ENCODE data around the gene BCL2L11. TPM values are rescaled to one million over a fixed set of nuclear protein-coding genes. Genes with fewer than 3 reads are reported as not detected.

BCL2L11 gene
- total and polyA plus RNA-seq, 9 of the 15 experiments (the other 6 are each of a cell fraction or from before 2014, with no cell fraction given) = 2.2 to 18.8 (median 5.0) TPM

DNA sequence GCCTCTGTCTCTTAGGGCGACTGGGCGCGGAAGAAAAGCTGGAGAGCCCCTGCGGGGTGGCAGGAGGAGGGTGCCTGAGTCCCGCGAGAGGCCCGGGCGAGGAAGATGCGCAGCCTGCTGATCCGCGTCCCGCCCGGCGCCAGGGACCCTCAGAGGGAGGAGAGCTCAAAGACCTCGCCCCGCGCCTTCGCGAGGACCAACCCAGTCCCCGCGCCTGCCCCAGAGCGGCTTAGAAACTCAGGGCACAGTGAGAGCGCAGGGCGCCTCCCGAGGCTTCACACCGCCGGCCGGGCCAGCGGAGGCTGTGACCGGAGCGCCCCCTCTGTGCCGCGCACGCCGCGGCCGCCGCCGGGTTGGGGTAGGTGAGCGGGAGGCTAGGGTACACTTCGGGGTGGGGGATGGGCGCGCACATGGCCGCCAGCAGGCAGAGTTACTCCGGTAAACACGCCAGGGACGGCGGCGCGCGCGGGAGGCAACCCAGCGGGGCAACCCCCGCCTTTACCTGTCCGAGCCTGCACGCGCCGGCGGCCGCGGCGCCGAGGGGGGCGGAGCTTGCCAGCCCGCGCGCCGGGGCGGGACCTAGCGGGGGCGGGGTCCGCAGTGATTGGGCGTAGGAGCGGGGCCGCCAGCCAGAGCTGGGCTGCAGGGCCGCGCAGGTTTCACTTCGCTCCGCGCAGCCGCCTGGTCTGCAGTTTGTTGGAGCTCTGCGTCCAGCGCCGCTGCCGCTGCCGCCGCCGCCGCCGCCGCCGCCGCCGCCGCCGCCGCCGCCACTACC, at the start of gene BCL2L11 (continued):
- TF ChIP-seq, protein P1, sequence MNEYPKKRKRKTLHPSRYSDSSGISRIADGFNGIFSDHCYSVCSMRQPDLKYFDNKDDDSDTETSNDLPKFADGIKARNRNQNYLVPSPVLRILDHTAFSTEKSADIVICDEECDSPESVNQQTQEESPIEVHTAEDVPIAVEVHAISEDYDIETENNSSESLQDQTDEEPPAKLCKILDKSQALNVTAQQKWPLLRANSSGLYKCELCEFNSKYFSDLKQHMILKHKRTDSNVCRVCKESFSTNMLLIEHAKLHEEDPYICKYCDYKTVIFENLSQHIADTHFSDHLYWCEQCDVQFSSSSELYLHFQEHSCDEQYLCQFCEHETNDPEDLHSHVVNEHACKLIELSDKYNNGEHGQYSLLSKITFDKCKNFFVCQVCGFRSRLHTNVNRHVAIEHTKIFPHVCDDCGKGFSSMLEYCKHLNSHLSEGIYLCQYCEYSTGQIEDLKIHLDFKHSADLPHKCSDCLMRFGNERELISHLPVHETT (CRISPR knock-in tag; conservative IDR thresholded peaks at IDR 0.05 in 1 of 2, IDR thresholded peaks at IDR 0.05 in 1 of 2) = peak in 1 of 2 experiments; percentile 72; a peak in 2 of 4 replicates
- no peak for TF ChIP-seq DDX20 (tag; IDR thresholded peaks at IDR 0.05; ENCODE audit: low read depth)
- TF ChIP-seq LARP7 (IDR thresholded peaks at IDR 0.05) = no peak
- TF ChIP-seq SUPT5H (IDR thresholded peaks at IDR 0.05) = peak; percentile 63
- no peak for TF ChIP-seq ZNF408 (CRISPR knock-in tag; IDR thresholded peaks at IDR 0.05; ENCODE audit: low read depth)
- no peak for TF ChIP-seq MEF2D (tag; conservative IDR thresholded peaks at IDR 0.05; ENCODE audit: low read depth)
- TF ChIP-seq ELF4 (CRISPR knock-in tag; IDR thresholded peaks at IDR 0.05) = no peak
- no peak for TF ChIP-seq ZNF212 (CRISPR knock-in tag; IDR thresholded peaks at IDR 0.05)
- TF ChIP-seq, protein P2, sequence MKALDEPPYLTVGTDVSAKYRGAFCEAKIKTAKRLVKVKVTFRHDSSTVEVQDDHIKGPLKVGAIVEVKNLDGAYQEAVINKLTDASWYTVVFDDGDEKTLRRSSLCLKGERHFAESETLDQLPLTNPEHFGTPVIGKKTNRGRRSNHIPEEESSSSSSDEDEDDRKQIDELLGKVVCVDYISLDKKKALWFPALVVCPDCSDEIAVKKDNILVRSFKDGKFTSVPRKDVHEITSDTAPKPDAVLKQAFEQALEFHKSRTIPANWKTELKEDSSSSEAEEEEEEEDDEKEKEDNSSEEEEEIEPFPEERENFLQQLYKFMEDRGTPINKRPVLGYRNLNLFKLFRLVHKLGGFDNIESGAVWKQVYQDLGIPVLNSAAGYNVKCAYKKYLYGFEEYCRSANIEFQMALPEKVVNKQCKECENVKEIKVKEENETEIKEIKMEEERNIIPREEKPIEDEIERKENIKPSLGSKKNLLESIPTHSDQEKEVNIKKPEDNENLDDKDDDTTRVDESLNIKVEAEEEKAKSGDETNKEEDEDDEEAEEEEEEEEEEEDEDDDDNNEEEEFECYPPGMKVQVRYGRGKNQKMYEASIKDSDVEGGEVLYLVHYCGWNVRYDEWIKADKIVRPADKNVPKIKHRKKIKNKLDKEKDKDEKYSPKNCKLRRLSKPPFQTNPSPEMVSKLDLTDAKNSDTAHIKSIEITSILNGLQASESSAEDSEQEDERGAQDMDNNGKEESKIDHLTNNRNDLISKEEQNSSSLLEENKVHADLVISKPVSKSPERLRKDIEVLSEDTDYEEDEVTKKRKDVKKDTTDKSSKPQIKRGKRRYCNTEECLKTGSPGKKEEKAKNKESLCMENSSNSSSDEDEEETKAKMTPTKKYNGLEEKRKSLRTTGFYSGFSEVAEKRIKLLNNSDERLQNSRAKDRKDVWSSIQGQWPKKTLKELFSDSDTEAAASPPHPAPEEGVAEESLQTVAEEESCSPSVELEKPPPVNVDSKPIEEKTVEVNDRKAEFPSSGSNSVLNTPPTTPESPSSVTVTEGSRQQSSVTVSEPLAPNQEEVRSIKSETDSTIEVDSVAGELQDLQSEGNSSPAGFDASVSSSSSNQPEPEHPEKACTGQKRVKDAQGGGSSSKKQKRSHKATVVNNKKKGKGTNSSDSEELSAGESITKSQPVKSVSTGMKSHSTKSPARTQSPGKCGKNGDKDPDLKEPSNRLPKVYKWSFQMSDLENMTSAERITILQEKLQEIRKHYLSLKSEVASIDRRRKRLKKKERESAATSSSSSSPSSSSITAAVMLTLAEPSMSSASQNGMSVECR (CRISPR knock-in tag; IDR thresholded peaks at IDR 0.05) = no peak; the same call in 1 of the 2 replicates
- TF ChIP-seq SNIP1 (IDR thresholded peaks at IDR 0.05; ENCODE audit: low read depth) = no peak
- TF ChIP-seq ZNF354B (CRISPR knock-in tag; IDR thresholded peaks at IDR 0.05) = no peak
- no peak for TF ChIP-seq ZNF41 (CRISPR knock-in tag; conservative IDR thresholded peaks at IDR 0.05)
- TF ChIP-seq, protein P3, sequence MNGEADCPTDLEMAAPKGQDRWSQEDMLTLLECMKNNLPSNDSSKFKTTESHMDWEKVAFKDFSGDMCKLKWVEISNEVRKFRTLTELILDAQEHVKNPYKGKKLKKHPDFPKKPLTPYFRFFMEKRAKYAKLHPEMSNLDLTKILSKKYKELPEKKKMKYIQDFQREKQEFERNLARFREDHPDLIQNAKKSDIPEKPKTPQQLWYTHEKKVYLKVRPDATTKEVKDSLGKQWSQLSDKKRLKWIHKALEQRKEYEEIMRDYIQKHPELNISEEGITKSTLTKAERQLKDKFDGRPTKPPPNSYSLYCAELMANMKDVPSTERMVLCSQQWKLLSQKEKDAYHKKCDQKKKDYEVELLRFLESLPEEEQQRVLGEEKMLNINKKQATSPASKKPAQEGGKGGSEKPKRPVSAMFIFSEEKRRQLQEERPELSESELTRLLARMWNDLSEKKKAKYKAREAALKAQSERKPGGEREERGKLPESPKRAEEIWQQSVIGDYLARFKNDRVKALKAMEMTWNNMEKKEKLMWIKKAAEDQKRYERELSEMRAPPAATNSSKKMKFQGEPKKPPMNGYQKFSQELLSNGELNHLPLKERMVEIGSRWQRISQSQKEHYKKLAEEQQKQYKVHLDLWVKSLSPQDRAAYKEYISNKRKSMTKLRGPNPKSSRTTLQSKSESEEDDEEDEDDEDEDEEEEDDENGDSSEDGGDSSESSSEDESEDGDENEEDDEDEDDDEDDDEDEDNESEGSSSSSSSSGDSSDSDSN (IDR thresholded peaks at IDR 0.05; ENCODE audit: borderline replicate concordance in 1 of 2, low read depth in 2 of 2, low read length in 2 of 2) = peak; percentile 51 to 77; a peak in 2 of 4 replicates
- TF ChIP-seq ZBTB7A (IDR thresholded peaks at IDR 0.05; ENCODE audit: borderline replicate concordance, control insufficient read depth, low read depth, low read length) = peak; percentile 67; the same call in 1 of the 2 replicates
- TF ChIP-seq, protein P4, sequence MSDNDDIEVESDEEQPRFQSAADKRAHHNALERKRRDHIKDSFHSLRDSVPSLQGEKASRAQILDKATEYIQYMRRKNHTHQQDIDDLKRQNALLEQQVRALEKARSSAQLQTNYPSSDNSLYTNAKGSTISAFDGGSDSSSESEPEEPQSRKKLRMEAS (CRISPR knock-in tag; IDR thresholded peaks at IDR 0.05) = peak; percentile 94
- TF ChIP-seq ZNF584 (CRISPR knock-in tag; IDR thresholded peaks at IDR 0.05; ENCODE audit: low read depth) = no peak
- TF ChIP-seq KDM2B (CRISPR knock-in tag; IDR thresholded peaks at IDR 0.05) = peak; percentile 68; the same call in 1 of the 2 replicates
- TF ChIP-seq KAT2B (IDR thresholded peaks at IDR 0.05; ENCODE audit: low read depth, low read length) = peak; percentile 34
- no peak for TF ChIP-seq NR2C1 (IDR thresholded peaks at IDR 0.05)
- TF ChIP-seq NR2C1 (tag; IDR thresholded peaks at IDR 0.05) = no peak
